Osteocyte (in vitro differentiated cells): ENCODE results near the gene IL1R1. TPM values are rescaled to one million over a fixed set of nuclear protein-coding genes. Genes with fewer than 3 reads are reported as not detected.

Source experiments
- DNase-seq: peaks from one replicate; pipeline ENCODE4 v3.0.0; 2021; ENCODE audit warnings: mixed read lengths; ENCODE audit not compliant: unreplicated experiment; ENCODE audit errors: extremely low spot score
- H3K27ac Mint-ChIP-seq: one replicate; pipeline ENCODE4 v1.8.0; 2021; ENCODE audit warnings: mild to moderate bottlenecking, mixed read lengths; ENCODE audit not compliant: unreplicated experiment
- H3K27me3 Mint-ChIP-seq: one replicate; pipeline ENCODE4 v1.8.0; 2021; ENCODE audit warnings: mixed read lengths; ENCODE audit not compliant: unreplicated experiment
- H3K36me3 Mint-ChIP-seq: one replicate; pipeline ENCODE4 v1.8.0; 2021; ENCODE audit warnings: mixed read lengths; ENCODE audit not compliant: unreplicated experiment
- H3K4me1 Mint-ChIP-seq: one replicate; pipeline ENCODE4 v1.8.0; 2021; ENCODE audit warnings: mixed read lengths; ENCODE audit not compliant: unreplicated experiment
- H3K4me3 Mint-ChIP-seq: one replicate; pipeline ENCODE4 v1.8.0; 2021; ENCODE audit warnings: mild to moderate bottlenecking, moderate library complexity, mixed read lengths; ENCODE audit not compliant: unreplicated experiment
- H3K9me3 Mint-ChIP-seq: one replicate; pipeline ENCODE4 v1.8.0; 2021; ENCODE audit warnings: mixed read lengths; ENCODE audit not compliant: unreplicated experiment
- CTCF ChIP-seq: fragments of 200-600 bp; sonication (generic); IDR thresholded peaks from 2 replicates; pipeline ENCODE4 v1.5.0; 2021; ENCODE audit warnings: antibody characterized with exemption, mild to moderate bottlenecking, moderate library complexity
- total RNA-seq: library from RNA; stranded (reverse); gene quantifications from 2 replicates; pipeline ENCODE4 v1.2.1, GENCODE V29; 2021

The IL1R1 gene
- total RNA-seq, 1 donor from 2014 or later: 59.8 TPM

- Mint-ChIP-seq H3K4me3 (no peak overlapping the region), H3K9me3 (peaks cover 11% of the 10 kb centered on the region), H3K36me3 (peaks cover 6% of the 10 kb centered on the region), H3K27ac (peak overlapping the region; percentile 68), H3K27me3 (no peaks in the 10 kb centered on the region), H3K4me1 (peaks cover 33% of the 10 kb centered on the region)
- no peak for TF ChIP-seq CTCF
- DNase-seq: no peak
These were observed 12.4 kb upstream of the IL1R1 start for GRCh38 chr2:102129951-102130646.

GRCh38 chr2:102130647-102130991, 11.9 kb upstream of the IL1R1 start:
- no peak for TF ChIP-seq CTCF
- DNase-seq: no peak
- peak overlapping the region; percentile 68 for H3K27ac Mint-ChIP-seq
- no peaks in the 10 kb centered on the region for H3K27me3 Mint-ChIP-seq
- H3K9me3 Mint-ChIP-seq: peaks cover 11% of the 10 kb centered on the region
- peaks cover 33% of the 10 kb centered on the region for H3K4me1 Mint-ChIP-seq
- no peak overlapping the region for H3K4me3 Mint-ChIP-seq
- peaks cover 6% of the 10 kb centered on the region for H3K36me3 Mint-ChIP-seq

- no peak overlapping the region for H3K4me3 Mint-ChIP-seq
- peaks cover 6% of the 10 kb centered on the region for H3K36me3 Mint-ChIP-seq
- H3K27ac Mint-ChIP-seq: no peak overlapping the region
- H3K4me1 Mint-ChIP-seq: peaks cover 31% of the 10 kb centered on the region
- no peaks in the 10 kb centered on the region for H3K27me3 Mint-ChIP-seq
- peaks cover 11% of the 10 kb centered on the region for H3K9me3 Mint-ChIP-seq
- DNase-seq: no peak
- TF ChIP-seq CTCF: no peak
These were observed 11.0 kb upstream of the IL1R1 start for GRCh38 chr2:102131564-102131963.

GRCh38 chr2:102137138-102137537, 5.4 kb upstream of the IL1R1 start:
- no peak for TF ChIP-seq CTCF
- H3K9me3 Mint-ChIP-seq: peaks cover 9% of the 10 kb centered on the region
- H3K4me1 Mint-ChIP-seq: peaks cover 34% of the 10 kb centered on the region
- DNase-seq: peak; percentile 19
- peaks cover 2% of the 10 kb centered on the region for H3K36me3 Mint-ChIP-seq
- no peak overlapping the region for H3K4me3 Mint-ChIP-seq
- H3K27ac Mint-ChIP-seq: no peak overlapping the region
- H3K27me3 Mint-ChIP-seq: no peaks in the 10 kb centered on the region

- H3K4me1 Mint-ChIP-seq: peaks cover 41% of the 10 kb centered on the region
- DNase-seq: no peak
- H3K36me3 Mint-ChIP-seq: no peaks in the 10 kb centered on the region
These were observed 4.2 kb upstream of the IL1R1 start for GRCh38 chr2:102138331-102138730.

More at GRCh38 chr2:102138331-102138730, 4.2 kb upstream of the IL1R1 start:
- Mint-ChIP-seq H3K27me3 (no peaks in the 10 kb centered on the region), H3K4me3 (no peak overlapping the region), H3K9me3 (peaks cover 5% of the 10 kb centered on the region), H3K27ac (peak overlapping the region; percentile 9)
- no peak for TF ChIP-seq CTCF
